DOHH2 (cell line): ENCODE measurements around the gene SLC30A2.

Source experiments
- H3F3A ChIP-seq: fragments of 200-600 bp; sonication (generic), shearing (Covaris generic); 2 replicates; pipeline ENCODE4 v1.6.0; 2016; ENCODE audit warnings: antibody characterized with exemption, mild to moderate bottlenecking; ENCODE audit not compliant: control insufficient read depth, insufficient read depth
- H3K27ac ChIP-seq: fragments of 200-600 bp; sonication (generic); 2 replicates; pipeline ENCODE4 v1.5.1; 2014; ENCODE audit warnings: low read depth, mild to moderate bottlenecking, low read length, moderate library complexity
- H3K27me3 ChIP-seq: fragments of 200-600 bp; sonication (generic); 2 replicates; pipeline ENCODE4 v1.6.1; 2014; ENCODE audit warnings: mild to moderate bottlenecking, low read length, mixed read lengths; ENCODE audit not compliant: control insufficient read depth
- H3K36me3 ChIP-seq: fragments of 200-600 bp; sonication (generic); 2 replicates; pipeline ENCODE4 v1.6.1; 2014; ENCODE audit warnings: mild to moderate bottlenecking, low read length, moderate library complexity, mixed read lengths; ENCODE audit not compliant: control insufficient read depth
- H3K4me1 ChIP-seq: fragments of 200-600 bp; sonication (generic); 2 replicates; pipeline ENCODE4 v1.6.1; 2014; ENCODE audit warnings: mild to moderate bottlenecking, low read length, mixed read lengths; ENCODE audit not compliant: control insufficient read depth
- H3K4me2 ChIP-seq: fragments of 200-600 bp; sonication (generic); 2 replicates; pipeline ENCODE4 v1.6.0; 2014; ENCODE audit warnings: mild to moderate bottlenecking, low read length, moderate library complexity
- H3K4me3 ChIP-seq: fragments of 200-600 bp; sonication (generic); 2 replicates; pipeline ENCODE4 v1.5.1; 2014; ENCODE audit warnings: mild to moderate bottlenecking, low read length, mixed read lengths
- H3K79me2 ChIP-seq: fragments of 200-600 bp; sonication (generic); 2 replicates; pipeline ENCODE4 v1.6.1; 2014; ENCODE audit warnings: mild to moderate bottlenecking, low read length, mixed read lengths; ENCODE audit not compliant: control insufficient read depth
- H3K9me2 ChIP-seq: fragments of 200-600 bp; sonication (generic); replicated peaks from 2 replicates; pipeline ENCODE4 v1.6.1; 2014; ENCODE audit warnings: mild to moderate bottlenecking, low read length, mixed read lengths; ENCODE audit not compliant: control insufficient read depth
- H3K9me3 ChIP-seq: fragments of 200-600 bp; sonication (generic); 2 replicates; pipeline ENCODE4 v1.6.1; 2014; ENCODE audit warnings: antibody characterized with exemption, low read length, mixed read lengths; ENCODE audit not compliant: control insufficient read depth, insufficient read depth
- H4K20me1 ChIP-seq: fragments of 200-600 bp; sonication (generic); 2 replicates; pipeline ENCODE4 v1.6.0; 2014; ENCODE audit warnings: low read depth, mild to moderate bottlenecking, antibody characterized with exemption, low read length, moderate library complexity; ENCODE audit not compliant: control insufficient read depth, insufficient read depth
- CTCF ChIP-seq: fragments of 200-600 bp; sonication (generic); IDR thresholded peaks from one replicate; pipeline ENCODE4 v1.5.1; 2014; ENCODE audit warnings: antibody characterized with exemption, mild to moderate bottlenecking, low read depth, low read length; ENCODE audit not compliant: poor library complexity, severe bottlenecking
- EZH2phosphoT487 ChIP-seq: fragments of 200-600 bp; sonication (generic); IDR thresholded peaks from 2 replicates; pipeline ENCODE4 v1.6.1; 2017; ENCODE audit warnings: borderline replicate concordance, mild to moderate bottlenecking, antibody characterized with exemption, low read length, moderate library complexity, mixed read lengths

The SLC30A2 gene

GRCh38 chr1:26023826-26024225, 22.1 kb downstream of the SLC30A2 start:
- Histone ChIP-seq H3K9me2 (no peaks in the 10 kb centered on the region), H3K4me3 (no peak overlapping the region), H3K79me2 (no peaks in the 10 kb centered on the region), H3K4me2 (no peak overlapping the region), H3K27me3 (peaks cover 13% of the 10 kb centered on the region), H3K4me1 (no peaks in the 10 kb centered on the region), H3F3A (no peaks in the 10 kb centered on the region), H3K27ac (no peak overlapping the region), H3K36me3 (no peaks in the 10 kb centered on the region), H3K9me3 (no peaks in the 10 kb centered on the region), H4K20me1 (no peaks in the 10 kb centered on the region)
- no peak for TF ChIP-seq EZH2phosphoT487
- no peak for TF ChIP-seq CTCF

GRCh38 chr1:26023009-26023408, 22.9 kb downstream of the SLC30A2 start:
- Histone ChIP-seq H4K20me1 (no peaks in the 10 kb centered on the region), H3K36me3 (no peaks in the 10 kb centered on the region), H3K9me2 (no peaks in the 10 kb centered on the region), H3K4me2 (no peak overlapping the region), H3F3A (no peaks in the 10 kb centered on the region), H3K27ac (no peak overlapping the region), H3K9me3 (no peaks in the 10 kb centered on the region), H3K4me1 (no peaks in the 10 kb centered on the region), H3K27me3 (peaks cover 13% of the 10 kb centered on the region), H3K4me3 (no peak overlapping the region), H3K79me2 (no peaks in the 10 kb centered on the region)
- TF ChIP-seq EZH2phosphoT487, result no peak
- no peak for TF ChIP-seq CTCF

DNA sequence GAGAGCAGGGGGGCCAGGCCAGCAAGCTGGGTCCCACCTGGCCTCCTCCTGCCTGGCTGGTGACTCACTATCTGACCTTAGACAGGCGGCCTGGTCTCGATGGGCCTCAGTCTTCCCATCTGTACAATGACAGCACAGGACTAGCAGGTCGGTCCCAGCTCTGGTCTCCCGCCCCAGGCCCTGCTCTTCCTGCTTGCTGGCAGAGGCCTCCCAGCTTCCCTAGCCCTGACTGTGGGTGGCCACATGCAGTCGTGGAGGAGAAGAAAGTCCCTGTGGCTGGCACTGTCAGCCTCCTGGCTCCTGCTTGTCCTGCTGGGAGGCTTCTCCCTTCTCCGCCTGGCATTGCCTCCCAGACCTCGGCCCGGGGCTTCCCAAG, 23.5 kb downstream of the SLC30A2 start:
- Histone ChIP-seq H3K9me2 (no peaks in the 10 kb centered on the region), H3K79me2 (no peaks in the 10 kb centered on the region), H3K4me3 (no peak overlapping the region), H3K9me3 (no peaks in the 10 kb centered on the region), H3F3A (no peaks in the 10 kb centered on the region), H3K4me1 (no peaks in the 10 kb centered on the region), H3K36me3 (no peaks in the 10 kb centered on the region), H4K20me1 (no peaks in the 10 kb centered on the region), H3K4me2 (no peak overlapping the region), H3K27me3 (peaks cover 13% of the 10 kb centered on the region), H3K27ac (no peak overlapping the region)
- no peak for TF ChIP-seq CTCF
- no peak for TF ChIP-seq EZH2phosphoT487
